ENCODE measurements around the gene RPL4.
"Not testable (repeated sequence)": the region's sequence is repeated elsewhere in the genome, so short reads cannot be mapped to it uniquely, and the experiment has no call there.

RPL4 gene

GRCh38 chr15:66489179-66489791 lies 15.4 kb downstream of the RPL4 start:
- no peak for DNase-seq (ENCODE audit: low read depth)

GRCh38 chr15:66488525-66488924 lies 16.1 kb downstream of the RPL4 start:
- no peak for DNase-seq (ENCODE audit: low read depth)

- no peak for DNase-seq (ENCODE audit: low read depth)
These were observed 17.8 kb downstream of the RPL4 start for GRCh38 chr15:66486887-66487286.

- no peak for DNase-seq (ENCODE audit: low read depth)
These were observed 20.0 kb downstream of the RPL4 start for GRCh38 chr15:66484539-66485112.

GRCh38 chr15:66483131-66483566 lies 21.5 kb downstream of the RPL4 start:
- no peak for DNase-seq (ENCODE audit: low read depth)

GRCh38 chr15:66482539-66482938 lies 22.1 kb downstream of the RPL4 start:
- DNase-seq (ENCODE audit: low read depth), result no peak

- no peak for DNase-seq (ENCODE audit: low read depth)
These were observed 23.4 kb downstream of the RPL4 start for GRCh38 chr15:66481107-66481856.

- DNase-seq (ENCODE audit: low read depth), result no peak
These were observed 24.4 kb downstream of the RPL4 start for GRCh38 chr15:66480267-66480666.

GRCh38 chr15:66477011-66477410 lies 27.6 kb downstream of the RPL4 start:
- DNase-seq (ENCODE audit: low read depth), result no peak

GRCh38 chr15:66476535-66476934 lies 28.1 kb downstream of the RPL4 start:
- no peak for DNase-seq (ENCODE audit: low read depth)

- DNase-seq (ENCODE audit: low read depth), result no peak
These were observed 29.7 kb downstream of the RPL4 start for GRCh38 chr15:66474963-66475362.

GRCh38 chr15:66474135-66474534 lies 30.5 kb downstream of the RPL4 start:
- DNase-seq (ENCODE audit: low read depth), result no peak

GRCh38 chr15:66472176-66472999 lies 32.3 kb downstream of the RPL4 start:
- DNase-seq (ENCODE audit: low read depth), result peak; percentile 7

- DNase-seq (ENCODE audit: low read depth), result not testable (repeated sequence)
These were observed 33.8 kb downstream of the RPL4 start for GRCh38 chr15:66470825-66471224.

GRCh38 chr15:66467162-66468040 lies 37.3 kb downstream of the RPL4 start:
- DNase-seq (ENCODE audit: low read depth), result not testable (repeated sequence)

GRCh38 chr15:66465294-66465693 lies 39.4 kb downstream of the RPL4 start:
- DNase-seq (ENCODE audit: low read depth), result not testable (repeated sequence)

GRCh38 chr15:66462627-66463026 lies 42.0 kb downstream of the RPL4 start:
- no peak for DNase-seq (ENCODE audit: low read depth)

GRCh38 chr15:66461917-66462316 lies 42.7 kb downstream of the RPL4 start:
- no peak for DNase-seq (ENCODE audit: low read depth)

GRCh38 chr15:66461294-66461693 lies 43.4 kb downstream of the RPL4 start:
- DNase-seq (ENCODE audit: low read depth), result not testable (repeated sequence)

- no peak for DNase-seq (ENCODE audit: low read depth)
These were observed 44.6 kb downstream of the RPL4 start for GRCh38 chr15:66459818-66460615.

GRCh38 chr15:66456211-66456610 lies 48.4 kb downstream of the RPL4 start:
- no peak for DNase-seq (ENCODE audit: low read depth)

All from T-helper 22 cell (primary cell).